Activated naive CD8-positive, alpha-beta T cell treated with anti-CD3 and anti-CD28 coated beads, Interleukin-2, amount 10 ng/mL, durations not matched to agents 7 days and 5 days (primary cell): ENCODE measurements around the gene NPHP4. TPM values are rescaled to one million over a fixed set of nuclear protein-coding genes. Genes with fewer than 3 reads are reported as not detected.

Source experiments
- ATAC-seq: fragments of 150-1000 bp; cut with Tn5 transposase; one replicate; pipeline ENCODE4 v1.10.0; 2021; ENCODE audit warnings: low read depth, moderate library complexity
- POLR2A ChIA-PET: fragments of 350-600 bp; sonication (Branson Sonifier 250); formaldehyde crosslinking; loops from one replicate; lab custom pipeline; 2021; ENCODE audit warnings: antibody characterized with exemption; lab: Charles Lee
- DNase-seq: peaks from one replicate; pipeline ENCODE4 v3.0.0; 2021
- H3K27ac Mint-ChIP-seq: one replicate; pipeline ENCODE4 v1.8.0; 2022; ENCODE audit warnings: mild to moderate bottlenecking, mixed read lengths
- H3K27me3 Mint-ChIP-seq: one replicate; pipeline ENCODE4 v1.8.0; 2022; ENCODE audit warnings: mild to moderate bottlenecking, moderate library complexity, mixed read lengths
- H3K36me3 Mint-ChIP-seq: one replicate; pipeline ENCODE4 v1.8.0; 2021; ENCODE audit warnings: mild to moderate bottlenecking, mixed read lengths
- H3K4me1 Mint-ChIP-seq: one replicate; pipeline ENCODE4 v1.8.0; 2021; ENCODE audit warnings: mixed read lengths
- H3K4me3 Mint-ChIP-seq: one replicate; pipeline ENCODE4 v1.8.0; 2022; ENCODE audit warnings: mild to moderate bottlenecking, moderate library complexity, mixed read lengths
- H3K9me3 Mint-ChIP-seq: one replicate; pipeline ENCODE4 v1.8.0; 2021; ENCODE audit warnings: mixed read lengths
- total RNA-seq, 2 experiments: library from RNA; stranded (reverse); gene quantifications; one replicate each; pipeline ENCODE4 v1.2.3, GENCODE V29; 2021

The NPHP4 gene
- total RNA-seq, 2 experiments from 2014 or later, result 16.4 to 17.5 TPM

- no peaks in the 10 kb centered on the region for H3K9me3 Mint-ChIP-seq
- H3K4me3 Mint-ChIP-seq, result no peak overlapping the region
- H3K27me3 Mint-ChIP-seq, result no peaks in the 10 kb centered on the region
- POLR2A ChIA-PET, result no interaction called here
- DNase-seq (no peak), ATAC-seq (no peak)
- no peaks in the 10 kb centered on the region for H3K36me3 Mint-ChIP-seq
- H3K27ac Mint-ChIP-seq, result no peak overlapping the region
- no peaks in the 10 kb centered on the region for H3K4me1 Mint-ChIP-seq
Measured at GRCh38 chr1:5850503-5850902, 141.7 kb downstream of the NPHP4 start.

- POLR2A ChIA-PET, result no interaction called here
- no peaks in the 10 kb centered on the region for H3K4me1 Mint-ChIP-seq
Measured at GRCh38 chr1:5849550-5849949, 142.7 kb downstream of the NPHP4 start.

GRCh38 chr1:5847013-5847659 is 145.1 kb downstream of the NPHP4 start:
- H3K4me1 Mint-ChIP-seq, result no peaks in the 10 kb centered on the region
- H3K27me3 Mint-ChIP-seq, result no peaks in the 10 kb centered on the region
- POLR2A ChIA-PET, result no interaction called here
- DNase-seq, result peak; percentile 40
- H3K4me3 Mint-ChIP-seq, result no peak overlapping the region
- no peaks in the 10 kb centered on the region for H3K36me3 Mint-ChIP-seq
- no peaks in the 10 kb centered on the region for H3K9me3 Mint-ChIP-seq
- no peak for ATAC-seq
- H3K27ac Mint-ChIP-seq, result no peak overlapping the region

More at GRCh38 chr1:5849550-5849949, 142.7 kb downstream of the NPHP4 start:
- Mint-ChIP-seq H3K4me3 (no peak overlapping the region), H3K9me3 (no peaks in the 10 kb centered on the region), H3K27me3 (no peaks in the 10 kb centered on the region), H3K27ac (no peak overlapping the region), H3K36me3 (no peaks in the 10 kb centered on the region)
- ATAC-seq (no peak), DNase-seq (no peak)

- DNase-seq, result no peak
- POLR2A ChIA-PET, result no interaction called here
Measured at GRCh38 chr1:5845376-5845775, 146.8 kb downstream of the NPHP4 start.

GRCh38 chr1:5844442-5844841 is 147.8 kb downstream of the NPHP4 start:
- no peaks in the 10 kb centered on the region for H3K27me3 Mint-ChIP-seq

More at GRCh38 chr1:5845376-5845775, 146.8 kb downstream of the NPHP4 start:
- Mint-ChIP-seq H3K27me3 (no peaks in the 10 kb centered on the region), H3K9me3 (no peaks in the 10 kb centered on the region), H3K4me3 (no peak overlapping the region), H3K36me3 (no peaks in the 10 kb centered on the region), H3K27ac (no peak overlapping the region), H3K4me1 (no peaks in the 10 kb centered on the region)
- no peak for ATAC-seq

GRCh38 chr1:5843521-5844096 is 148.6 kb downstream of the NPHP4 start:
- no peak for ATAC-seq
- Mint-ChIP-seq H3K4me3 (no peak overlapping the region), H3K9me3 (no peaks in the 10 kb centered on the region), H3K36me3 (no peaks in the 10 kb centered on the region), H3K4me1 (no peaks in the 10 kb centered on the region), H3K27me3 (no peaks in the 10 kb centered on the region), H3K27ac (no peak overlapping the region)
- POLR2A ChIA-PET, result no interaction called here
- no peak for DNase-seq

More at GRCh38 chr1:5844442-5844841, 147.8 kb downstream of the NPHP4 start:
- H3K27ac Mint-ChIP-seq, result no peak overlapping the region
- no peaks in the 10 kb centered on the region for H3K4me1 Mint-ChIP-seq
- H3K4me3 Mint-ChIP-seq, result no peak overlapping the region
- DNase-seq, result no peak
- POLR2A ChIA-PET, result no interaction called here
- ATAC-seq, result no peak
- H3K36me3 Mint-ChIP-seq, result no peaks in the 10 kb centered on the region
- H3K9me3 Mint-ChIP-seq, result no peaks in the 10 kb centered on the region

GRCh38 chr1:5842679-5843078 is 149.5 kb downstream of the NPHP4 start:
- Mint-ChIP-seq H3K27me3 (no peaks in the 10 kb centered on the region), H3K36me3 (no peaks in the 10 kb centered on the region), H3K9me3 (no peaks in the 10 kb centered on the region), H3K4me3 (no peak overlapping the region), H3K4me1 (no peaks in the 10 kb centered on the region), H3K27ac (no peak overlapping the region)
- DNase-seq, result no peak
- ATAC-seq, result no peak
- POLR2A ChIA-PET, result no interaction called here

GRCh38 chr1:5840551-5841001 is 151.6 kb downstream of the NPHP4 start:
- Mint-ChIP-seq H3K4me3 (no peak overlapping the region), H3K27ac (no peak overlapping the region), H3K4me1 (no peaks in the 10 kb centered on the region), H3K9me3 (no peaks in the 10 kb centered on the region), H3K36me3 (no peaks in the 10 kb centered on the region), H3K27me3 (peaks cover 5% of the 10 kb centered on the region)
- POLR2A ChIA-PET, result no interaction called here
- DNase-seq (no peak), ATAC-seq (no peak)

- POLR2A ChIA-PET, result no interaction called here
- Mint-ChIP-seq H3K9me3 (no peaks in the 10 kb centered on the region), H3K4me3 (no peak overlapping the region), H3K36me3 (no peaks in the 10 kb centered on the region), H3K4me1 (no peaks in the 10 kb centered on the region), H3K27me3 (peaks cover 6% of the 10 kb centered on the region), H3K27ac (no peak overlapping the region)
- DNase-seq (no peak), ATAC-seq (no peak)
Measured at GRCh38 chr1:5839881-5840550, 152.2 kb downstream of the NPHP4 start.

GRCh38 chr1:5839161-5839880 is 152.9 kb downstream of the NPHP4 start:
- Mint-ChIP-seq H3K27ac (no peak overlapping the region), H3K36me3 (no peaks in the 10 kb centered on the region), H3K9me3 (no peaks in the 10 kb centered on the region), H3K4me1 (no peaks in the 10 kb centered on the region), H3K27me3 (peaks cover 6% of the 10 kb centered on the region), H3K4me3 (no peak overlapping the region)
- POLR2A ChIA-PET, result no interaction called here
- ATAC-seq, result no peak
- DNase-seq, result no peak

GRCh38 chr1:5837976-5838653 is 154.1 kb downstream of the NPHP4 start:
- POLR2A ChIA-PET, result no interaction called here

GRCh38 chr1:5836776-5837440 is 155.3 kb downstream of the NPHP4 start:
- Mint-ChIP-seq H3K4me3 (no peak overlapping the region), H3K36me3 (no peaks in the 10 kb centered on the region), H3K4me1 (no peaks in the 10 kb centered on the region), H3K27ac (no peak overlapping the region), H3K9me3 (no peaks in the 10 kb centered on the region), H3K27me3 (peaks cover 6% of the 10 kb centered on the region)
- POLR2A ChIA-PET, result no interaction called here
- no peak for DNase-seq
- ATAC-seq, result no peak

More at GRCh38 chr1:5837976-5838653, 154.1 kb downstream of the NPHP4 start:
- Mint-ChIP-seq H3K27ac (no peak overlapping the region), H3K4me3 (no peak overlapping the region), H3K27me3 (peaks cover 6% of the 10 kb centered on the region), H3K4me1 (no peaks in the 10 kb centered on the region), H3K9me3 (no peaks in the 10 kb centered on the region), H3K36me3 (no peaks in the 10 kb centered on the region)
- ATAC-seq (no peak), DNase-seq (no peak)

GRCh38 chr1:5835179-5835562 is 157.1 kb downstream of the NPHP4 start:
- H3K36me3 Mint-ChIP-seq, result no peaks in the 10 kb centered on the region
- H3K4me3 Mint-ChIP-seq, result no peak overlapping the region
- DNase-seq (no peak), ATAC-seq (no peak)
- H3K4me1 Mint-ChIP-seq, result no peaks in the 10 kb centered on the region
- no peaks in the 10 kb centered on the region for H3K9me3 Mint-ChIP-seq
- H3K27me3 Mint-ChIP-seq, result peaks cover 6% of the 10 kb centered on the region
- H3K27ac Mint-ChIP-seq, result no peak overlapping the region
- POLR2A ChIA-PET, result no interaction called here
